Lower leg skin (tissue), 3 donors: Measurements from ENCODE around the gene UBIAD1.

Experiments
- CTCF ChIP-seq, 3 donors: fragments of 450-650 bp; IDR thresholded peaks; one replicate each; pipeline ENCODE4 v1.5.1; 2016; ENCODE audit warnings: antibody characterized with exemption in 3 of 3, mild to moderate bottlenecking in 3 of 3, moderate library complexity in 2 of 3
- POLR2A ChIP-seq, 2 donors: fragments of 450-650 bp; IDR thresholded peaks; one replicate each; pipeline ENCODE4 v1.6.1; 2016 to 2017; ENCODE audit warnings: antibody characterized with exemption in 2 of 2, mild to moderate bottlenecking in 1 of 2, moderate library complexity in 1 of 2

DNA sequence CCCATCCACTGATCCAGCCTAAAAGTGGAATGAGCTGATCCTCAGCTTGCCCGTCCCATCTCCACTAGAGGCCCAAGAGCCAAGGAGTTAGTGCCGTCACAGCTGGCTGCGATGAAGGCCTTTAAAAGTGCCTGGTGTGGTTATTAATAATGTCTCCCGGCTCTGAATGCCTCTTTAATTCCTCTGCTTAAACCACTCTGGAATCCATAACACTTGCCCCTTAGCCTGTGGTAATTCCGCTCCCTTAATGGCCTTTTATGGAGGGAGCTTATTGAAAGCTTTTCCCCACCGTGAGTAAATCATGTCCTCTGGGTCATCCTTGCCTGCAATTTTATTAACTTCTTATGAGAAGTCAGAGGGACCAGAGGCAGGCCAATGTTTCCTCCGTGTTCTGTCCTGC is 55.4 kb downstream of the UBIAD1 start:
- TF ChIP-seq CTCF (IDR thresholded peaks at IDR 0.05) (no peak), POLR2A (IDR thresholded peaks at IDR 0.05) (no peak)
